ENCODE data around the gene EHD1.

DNA sequence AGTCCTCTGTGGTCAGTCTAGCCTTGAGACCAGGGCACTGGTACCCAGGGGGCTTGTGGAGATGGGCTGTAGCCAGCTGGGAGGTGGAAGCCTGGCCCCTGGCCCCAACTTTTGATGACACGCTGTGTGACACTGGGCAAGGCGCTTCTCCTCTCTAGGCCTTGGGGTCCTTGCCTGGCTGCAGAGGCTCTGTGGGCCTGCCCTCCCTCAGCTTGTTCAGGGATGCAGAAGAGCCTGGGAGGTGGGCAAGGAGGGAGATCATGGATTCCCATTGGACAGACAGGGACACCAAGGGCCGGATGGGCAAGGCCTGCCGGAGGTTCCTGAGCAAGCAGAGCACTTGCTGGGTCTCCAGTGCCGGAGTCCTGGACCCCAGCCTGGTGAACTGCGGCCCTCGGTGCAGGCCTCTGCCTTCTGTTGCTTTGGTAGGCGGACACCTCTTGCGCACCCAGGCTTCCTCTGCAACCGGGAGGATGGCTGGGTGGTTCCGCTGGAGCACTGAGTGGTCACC lies 44.8 kb upstream of the EHD1 start:
- TF ChIP-seq, protein P1, sequence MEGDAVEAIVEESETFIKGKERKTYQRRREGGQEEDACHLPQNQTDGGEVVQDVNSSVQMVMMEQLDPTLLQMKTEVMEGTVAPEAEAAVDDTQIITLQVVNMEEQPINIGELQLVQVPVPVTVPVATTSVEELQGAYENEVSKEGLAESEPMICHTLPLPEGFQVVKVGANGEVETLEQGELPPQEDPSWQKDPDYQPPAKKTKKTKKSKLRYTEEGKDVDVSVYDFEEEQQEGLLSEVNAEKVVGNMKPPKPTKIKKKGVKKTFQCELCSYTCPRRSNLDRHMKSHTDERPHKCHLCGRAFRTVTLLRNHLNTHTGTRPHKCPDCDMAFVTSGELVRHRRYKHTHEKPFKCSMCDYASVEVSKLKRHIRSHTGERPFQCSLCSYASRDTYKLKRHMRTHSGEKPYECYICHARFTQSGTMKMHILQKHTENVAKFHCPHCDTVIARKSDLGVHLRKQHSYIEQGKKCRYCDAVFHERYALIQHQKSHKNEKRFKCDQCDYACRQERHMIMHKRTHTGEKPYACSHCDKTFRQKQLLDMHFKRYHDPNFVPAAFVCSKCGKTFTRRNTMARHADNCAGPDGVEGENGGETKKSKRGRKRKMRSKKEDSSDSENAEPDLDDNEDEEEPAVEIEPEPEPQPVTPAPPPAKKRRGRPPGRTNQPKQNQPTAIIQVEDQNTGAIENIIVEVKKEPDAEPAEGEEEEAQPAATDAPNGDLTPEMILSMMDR (IDR thresholded peaks at IDR 0.05; ENCODE audit: low read depth, low read length, poor library complexity, severe bottlenecking): no peak
- TF ChIP-seq EZH2phosphoT487 (IDR thresholded peaks at IDR 0.05; ENCODE audit: borderline replicate concordance, low read length): no peak
